ENCODE data around the gene TEAD1.

- TF ChIP-seq CTCF (IDR thresholded peaks at IDR 0.05): no peak
- TF ChIP-seq POLR2AphosphoS5 (IDR thresholded peaks at IDR 0.05; ENCODE audit: low read depth, low read length): no peak
- TF ChIP-seq TCF7L2 (IDR thresholded peaks at IDR 0.05; ENCODE audit: low read depth, low read length): no peak
- TF ChIP-seq REST (IDR thresholded peaks at IDR 0.05; ENCODE audit: insufficient read depth in 1 of 2, low read depth in 2 of 2, low read length in 1 of 2): no peak
- no peak for TF ChIP-seq SIN3A (IDR thresholded peaks at IDR 0.05; ENCODE audit: borderline replicate concordance, insufficient read depth, low read depth, low read length)
Observed at GRCh38 chr11:12786891-12787290, 112.7 kb downstream of the TEAD1 start.
